BE2C (cell line): ENCODE measurements around the gene GLYR1.

ENCODE experiments used
- DNase-seq: peaks from one replicate; pipeline ENCODE4 v3.0.0-alpha.2; 2020
- H3K27me3 ChIP-seq: fragments of 250-450 bp; sonication (Bioruptor Pico); 2 replicates; pipeline ENCODE4 v1.5.1; 2020; ENCODE audit warnings: mild to moderate bottlenecking
- H3K36me3 ChIP-seq: fragments of 250-450 bp; sonication (Bioruptor Pico); 2 replicates; pipeline ENCODE4 v1.5.1; 2020; ENCODE audit warnings: mild to moderate bottlenecking
- H3K4me1 ChIP-seq: fragments of 250-450 bp; sonication (Bioruptor Pico); 2 replicates; pipeline ENCODE4 v1.5.1; 2020
- H3K4me3 ChIP-seq: 2 replicates; pipeline ENCODE4 v1.5.1; 2011; ENCODE audit warnings: low read depth, low read length
- H3K9me3 ChIP-seq: fragments of 250-450 bp; sonication (Bioruptor Pico); 2 replicates; pipeline ENCODE4 v1.5.1; 2020
- TF ChIP-seq, protein P1 (sequence below): IDR thresholded peaks from 2 replicates; pipeline ENCODE4 v1.5.1; 2012; ENCODE audit warnings: mild to moderate bottlenecking, low read depth, low read length

The GLYR1 gene

DNA sequence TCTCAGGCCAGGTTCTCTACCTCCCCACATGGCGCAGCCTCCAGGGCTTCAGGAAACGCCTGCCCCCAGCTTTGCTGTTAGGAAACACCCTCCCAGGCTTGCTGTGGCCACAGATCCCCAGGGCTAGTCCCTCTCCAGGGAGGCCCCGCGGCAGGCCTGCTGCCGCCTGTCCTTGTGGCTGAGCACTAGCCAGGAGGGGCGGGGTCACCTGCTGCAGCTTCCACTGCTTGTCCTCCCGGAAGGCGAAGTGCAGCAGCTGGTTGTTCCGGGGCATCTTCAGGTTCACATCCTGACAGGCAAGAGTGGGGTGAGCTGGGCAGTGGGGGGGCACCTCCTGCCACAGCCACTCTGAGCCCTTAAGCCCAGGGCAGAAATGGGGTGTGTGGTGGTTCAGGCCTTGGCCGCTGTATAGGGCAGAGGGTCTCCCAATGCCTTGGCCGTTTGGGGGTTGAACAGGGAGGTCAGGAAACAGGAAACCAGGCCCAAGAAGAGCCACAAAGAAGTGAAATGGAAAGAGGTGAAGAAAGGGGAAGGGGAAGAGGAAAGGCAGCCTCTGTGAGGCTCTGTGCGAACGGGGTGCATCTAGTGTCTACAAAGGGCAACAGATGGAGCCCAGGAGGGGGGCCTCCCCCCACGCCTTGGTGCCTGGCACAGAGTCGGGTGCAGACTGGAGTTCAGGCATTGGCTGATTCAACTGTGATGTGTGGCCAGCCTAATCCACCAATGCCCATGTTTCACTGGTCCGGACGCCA is 46.6 kb downstream of the GLYR1 start:
- Histone ChIP-seq H3K4me1 (peaks cover 11% of the 10 kb centered on the region), H3K36me3 (peaks cover 13% of the 10 kb centered on the region), H3K27me3 (no peaks in the 10 kb centered on the region), H3K9me3 (no peaks in the 10 kb centered on the region), H3K4me3 (peak overlapping the region; percentile 14)
- TF ChIP-seq, protein P1, sequence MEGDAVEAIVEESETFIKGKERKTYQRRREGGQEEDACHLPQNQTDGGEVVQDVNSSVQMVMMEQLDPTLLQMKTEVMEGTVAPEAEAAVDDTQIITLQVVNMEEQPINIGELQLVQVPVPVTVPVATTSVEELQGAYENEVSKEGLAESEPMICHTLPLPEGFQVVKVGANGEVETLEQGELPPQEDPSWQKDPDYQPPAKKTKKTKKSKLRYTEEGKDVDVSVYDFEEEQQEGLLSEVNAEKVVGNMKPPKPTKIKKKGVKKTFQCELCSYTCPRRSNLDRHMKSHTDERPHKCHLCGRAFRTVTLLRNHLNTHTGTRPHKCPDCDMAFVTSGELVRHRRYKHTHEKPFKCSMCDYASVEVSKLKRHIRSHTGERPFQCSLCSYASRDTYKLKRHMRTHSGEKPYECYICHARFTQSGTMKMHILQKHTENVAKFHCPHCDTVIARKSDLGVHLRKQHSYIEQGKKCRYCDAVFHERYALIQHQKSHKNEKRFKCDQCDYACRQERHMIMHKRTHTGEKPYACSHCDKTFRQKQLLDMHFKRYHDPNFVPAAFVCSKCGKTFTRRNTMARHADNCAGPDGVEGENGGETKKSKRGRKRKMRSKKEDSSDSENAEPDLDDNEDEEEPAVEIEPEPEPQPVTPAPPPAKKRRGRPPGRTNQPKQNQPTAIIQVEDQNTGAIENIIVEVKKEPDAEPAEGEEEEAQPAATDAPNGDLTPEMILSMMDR = no peak
- DNase-seq = peak; percentile 91

- peaks cover 8% of the 10 kb centered on the region for H3K36me3 ChIP-seq
- no peaks in the 10 kb centered on the region for H3K27me3 ChIP-seq
- H3K4me3 ChIP-seq = no peak overlapping the region
- no peak for DNase-seq
- H3K4me1 ChIP-seq = peaks cover 11% of the 10 kb centered on the region
- no peaks in the 10 kb centered on the region for H3K9me3 ChIP-seq
- TF ChIP-seq, protein P1 = no peak
Measured at GRCh38 chr16:4799171-4799855, 47.8 kb downstream of the GLYR1 start.

DNA sequence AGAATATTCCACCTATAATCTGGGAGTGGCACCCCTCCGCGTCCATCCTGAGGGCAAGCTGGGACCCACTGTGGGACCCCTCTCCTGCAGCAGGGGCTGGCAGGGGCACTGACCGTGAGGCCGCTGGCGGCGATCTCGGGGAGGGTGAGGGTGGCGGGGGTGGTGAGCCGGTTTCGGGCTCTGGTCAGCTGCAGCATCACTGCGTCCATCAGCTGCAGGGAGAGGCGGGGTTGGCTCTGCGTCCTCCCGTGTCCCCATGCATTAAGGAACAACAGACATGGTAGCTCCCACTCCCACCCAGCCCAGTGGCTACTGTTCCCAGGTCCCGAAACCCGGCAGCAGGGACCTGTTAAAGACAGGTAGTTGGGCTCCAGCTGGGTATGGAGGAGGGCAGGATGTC is 48.6 kb downstream of the GLYR1 start:
- DNase-seq = no peak
- H3K9me3 ChIP-seq = no peaks in the 10 kb centered on the region
- TF ChIP-seq, protein P1 = no peak
- H3K4me1 ChIP-seq = peaks cover 11% of the 10 kb centered on the region
- H3K27me3 ChIP-seq = no peaks in the 10 kb centered on the region
- no peak overlapping the region for H3K4me3 ChIP-seq
- H3K36me3 ChIP-seq = peaks cover 5% of the 10 kb centered on the region

DNA sequence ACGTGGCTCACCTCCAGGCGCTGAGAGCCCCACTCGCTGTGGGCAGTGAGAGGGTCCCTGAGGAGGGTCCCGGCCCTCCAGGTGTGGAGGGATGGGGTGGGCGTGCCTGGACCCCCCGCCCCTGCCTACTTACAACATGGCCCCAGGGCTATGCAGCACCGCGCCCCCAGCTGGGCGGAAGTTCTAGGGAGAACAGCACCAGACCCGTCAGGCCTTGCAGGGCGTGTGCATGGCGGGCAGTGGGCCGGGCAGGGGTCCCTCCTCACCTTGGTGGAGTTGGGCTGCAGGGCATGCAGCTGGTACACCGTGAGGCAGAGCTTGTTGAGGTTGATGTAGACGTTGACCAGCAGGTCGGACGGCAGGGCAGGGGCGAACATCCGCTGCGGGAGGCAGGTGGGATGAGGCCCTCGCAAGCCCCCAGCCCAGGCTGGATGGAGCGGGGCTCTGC is 49.3 kb downstream of the GLYR1 start:
- H3K9me3 ChIP-seq = no peaks in the 10 kb centered on the region
- TF ChIP-seq, protein P1 = no peak
- peaks cover 11% of the 10 kb centered on the region for H3K4me1 ChIP-seq
- no peak overlapping the region for H3K4me3 ChIP-seq
- H3K27me3 ChIP-seq = no peaks in the 10 kb centered on the region
- peaks cover 5% of the 10 kb centered on the region for H3K36me3 ChIP-seq
- no peak for DNase-seq

DNA sequence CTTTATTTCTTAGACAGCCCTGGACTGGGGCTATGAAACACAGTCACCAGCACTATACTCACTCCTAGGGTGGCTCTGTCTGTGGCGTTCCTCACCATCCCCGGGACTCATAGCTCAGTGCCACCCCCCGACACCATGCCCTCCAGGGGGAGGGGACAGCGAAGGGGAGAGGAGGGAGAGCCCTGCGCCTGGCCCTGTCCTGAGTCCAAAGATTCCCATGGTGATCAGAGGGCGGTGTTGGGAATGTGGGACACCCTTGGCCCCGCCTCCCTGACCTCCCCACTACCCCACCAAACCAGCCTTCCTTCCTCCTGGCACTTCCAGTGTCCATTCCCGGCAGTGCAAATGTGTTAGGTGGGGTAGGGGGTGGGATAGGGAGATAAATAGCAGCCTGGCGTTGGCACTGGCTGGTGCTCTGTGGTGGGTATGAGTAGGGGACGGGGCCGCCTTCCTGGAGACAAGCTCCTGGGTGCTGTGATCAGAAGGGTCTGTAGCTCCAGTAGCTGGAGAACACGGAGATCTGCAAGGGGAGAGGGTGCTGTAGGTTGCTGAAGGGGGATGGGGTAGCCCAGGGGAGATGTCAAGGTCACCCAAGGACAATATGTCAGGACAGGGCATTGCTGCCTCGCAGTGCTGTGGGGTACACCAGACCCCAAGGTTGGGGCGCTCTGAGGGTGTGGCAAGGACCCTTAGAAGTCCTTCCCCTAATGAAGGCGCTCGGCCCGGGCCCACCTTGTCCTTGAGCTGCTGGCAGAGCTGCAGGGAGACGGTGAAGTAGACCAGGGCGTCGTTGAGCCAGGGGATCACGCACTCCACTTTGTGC is 49.9 kb downstream of the GLYR1 start:
- Histone ChIP-seq H3K27me3 (no peaks in the 10 kb centered on the region), H3K4me3 (no peak overlapping the region), H3K36me3 (peaks cover 5% of the 10 kb centered on the region), H3K4me1 (peaks cover 11% of the 10 kb centered on the region), H3K9me3 (no peaks in the 10 kb centered on the region)
- TF ChIP-seq, protein P1 = no peak
- DNase-seq = no peak
